Aorta (tissue), 5 donors: Measurements from ENCODE around the gene DCPS. TPM values are rescaled to one million over a fixed set of nuclear protein-coding genes. Genes with fewer than 3 reads are reported as not detected.
"Not testable (repeated sequence)": the region's sequence is repeated elsewhere in the genome, so short reads cannot be mapped to it uniquely, and the experiment has no call there.

Experiments used
- ATAC-seq: fragments of 200-7000 bp; cut with Tn5 transposase; one replicate; pipeline ENCODE4 v1.9.1; 2022; ENCODE audit warnings: moderate library complexity; ENCODE audit not compliant: low FRiP score
- DNase-seq, 2 donors: peaks; one replicate each; pipeline ENCODE4 v3.0.0-alpha.2; 2020
- H3K27ac ChIP-seq, 2 donors: one replicate each; pipeline ENCODE4 v1.5.1; 2013; ENCODE audit warnings: low read length in 2 of 2, mild to moderate bottlenecking in 2 of 2, moderate library complexity in 2 of 2, control low read depth in 1 of 2, inconsistent platforms in 1 of 2, low read depth in 1 of 2
- H3K27me3 ChIP-seq, 2 donors: one replicate each; pipeline ENCODE4 v1.6.1; 2013; ENCODE audit warnings: control low read depth in 1 of 2, low read length in 1 of 2, mild to moderate bottlenecking in 1 of 2, moderate library complexity in 1 of 2; ENCODE audit not compliant: insufficient read depth in 2 of 2, control insufficient read depth in 1 of 2
- H3K36me3 ChIP-seq, 2 donors: one replicate each; pipeline ENCODE4 v1.6.1; 2013; ENCODE audit warnings: control low read depth in 1 of 2, low read length in 1 of 2, mild to moderate bottlenecking in 1 of 2; ENCODE audit not compliant: insufficient read depth in 2 of 2, control insufficient read depth in 1 of 2
- H3K4me1 ChIP-seq, 2 donors: one replicate each; pipeline ENCODE4 v1.6.1; 2013; ENCODE audit warnings: low read length in 2 of 2, control low read depth in 1 of 2, mild to moderate bottlenecking in 1 of 2, moderate library complexity in 1 of 2; ENCODE audit not compliant: insufficient read depth in 2 of 2, control insufficient read depth in 1 of 2
- H3K4me3 ChIP-seq, 2 donors: one replicate each; pipeline ENCODE4 v1.5.1; 2013; ENCODE audit warnings: low read length in 2 of 2, control low read depth in 1 of 2, mild to moderate bottlenecking in 1 of 2
- H3K9me3 ChIP-seq: one replicate; pipeline ENCODE4 v1.6.1; 2013; ENCODE audit warnings: mild to moderate bottlenecking, low read length; ENCODE audit not compliant: control insufficient read depth
- WGBS, 2 donors: extraction: QIAGEN DNeasy Blood & Tissue Kit; methylation state at CpG; one replicate each; pipeline ENCODE4 v1.1.7; 2013; 5-methylcytosine and 5-hydroxymethylcytosine counted together
- intact Hi-C, 2 donors: fragments of 100-400 bp; cut with DNase I; formaldehyde crosslinking; loops; one replicate each; pipeline versions ENCODE4 v1.14.2 to v1.15.0; 2022
- polyA plus RNA-seq, 2 donors: library from polyadenylated mRNA; stranded (reverse); fragments of 200-250 nt; gene quantifications; one replicate each; pipeline ENCODE4 v1.2.3, GENCODE V29; 2013
- total RNA-seq, 2 donors: library from RNA; stranded (reverse); fragmentation: NEBNext Ultra II Directional; extraction: Animal tissue kit (Norgen Biotek cat#: 25700); gene quantifications; one replicate each; pipeline ENCODE4 v1.2.1, GENCODE V29; 2021
- donor health status: healthy with polysubstance abuse.
- donor health status: Bipolar disorder and iron deficiency.
- donor health status: DM: no; HTN: no; CAD: no.
- donor health status: DM: no; HTN: no; CAD: no.
- donor health status: DM: yes; HTN: yes; CAD: no.

The DCPS gene
- total and polyA plus RNA-seq, 4 donors = 7.9 to 9.9 (median 9.3) TPM

DNA sequence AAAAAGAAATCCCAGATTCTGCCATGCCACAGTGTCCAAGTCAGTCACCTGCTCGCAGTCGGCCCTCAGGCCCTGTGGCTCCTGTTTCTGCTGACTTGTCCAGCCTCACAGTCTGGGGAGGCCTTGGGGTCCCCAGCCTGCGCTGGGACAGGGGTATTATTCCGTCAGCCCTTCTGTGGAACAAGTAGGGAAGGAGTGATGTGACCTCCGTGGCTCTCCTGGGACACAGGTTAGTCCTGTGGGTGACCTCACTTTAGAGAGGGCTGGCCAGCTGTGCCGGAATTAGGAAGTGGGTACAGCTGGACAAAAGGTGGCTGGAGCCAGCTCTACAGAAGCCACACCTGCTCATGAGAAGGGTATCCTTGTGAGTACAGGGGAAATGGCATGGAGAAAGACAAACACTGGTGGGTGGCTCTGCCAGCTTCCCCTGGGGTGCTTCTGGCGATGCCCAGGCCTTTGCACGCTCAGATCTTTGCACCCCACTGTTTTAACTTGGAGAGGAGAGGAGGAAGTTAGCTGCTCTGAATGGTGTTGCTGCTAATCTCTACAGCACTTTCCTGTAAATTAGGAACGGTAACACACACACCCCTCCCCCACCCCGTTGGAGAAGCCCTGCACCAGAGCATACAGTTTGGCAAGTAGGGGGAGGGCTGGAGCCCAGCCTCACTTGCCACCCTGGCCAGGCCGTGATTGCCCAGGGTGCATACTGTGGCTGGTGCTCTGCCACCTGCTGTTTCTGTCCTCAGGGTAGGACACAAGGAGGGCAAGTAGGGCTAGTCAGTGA is 64.7 kb downstream of the DCPS start:
- H3K4me3 ChIP-seq, H3K36me3 ChIP-seq, H3K9me3 ChIP-seq, H3K27ac ChIP-seq, ATAC-seq, H3K27me3 ChIP-seq, H3K4me1 ChIP-seq, intact Hi-C loops: not testable (repeated sequence)
- 67 to 74% methylated on average over 10 to 11 of the region's 11 CpGs for WGBS, 2 donors
- peak; percentile 39 to 52 for DNase-seq

DNA sequence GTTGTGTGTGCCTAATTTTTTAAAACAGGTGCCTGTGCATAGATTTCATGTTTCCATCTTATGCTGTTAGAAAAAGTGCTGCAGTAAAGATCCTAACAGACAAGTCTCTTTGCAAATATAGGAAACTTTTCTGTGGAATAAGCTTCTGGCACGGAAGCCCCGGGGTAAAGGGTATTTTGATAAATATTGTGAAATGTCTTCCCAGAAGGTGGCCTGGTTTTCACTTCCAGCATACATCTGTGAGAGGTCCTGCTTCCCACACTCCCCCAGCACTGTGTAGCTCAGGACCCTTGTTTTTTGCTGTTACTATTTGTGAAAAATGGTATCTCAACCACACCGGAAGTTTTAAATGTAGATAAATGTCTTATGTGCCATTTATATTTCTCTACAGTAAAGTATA is 66.2 kb downstream of the DCPS start:
- DNase-seq (no peak), ATAC-seq (no peak)
- no peaks in the 10 kb centered on the region for H3K27me3 ChIP-seq
- H3K4me3 ChIP-seq = no peak overlapping the region
- intact Hi-C loops = no loop called here
- no peak overlapping the region for H3K27ac ChIP-seq
- no peaks in the 10 kb centered on the region for H3K36me3 ChIP-seq
- no peaks in the 10 kb centered on the region for H3K4me1 ChIP-seq
- WGBS, 2 donors = 68 to 70% methylated on average over 3 of the region's 3 CpGs
- H3K9me3 ChIP-seq = no peaks in the 10 kb centered on the region

DNA sequence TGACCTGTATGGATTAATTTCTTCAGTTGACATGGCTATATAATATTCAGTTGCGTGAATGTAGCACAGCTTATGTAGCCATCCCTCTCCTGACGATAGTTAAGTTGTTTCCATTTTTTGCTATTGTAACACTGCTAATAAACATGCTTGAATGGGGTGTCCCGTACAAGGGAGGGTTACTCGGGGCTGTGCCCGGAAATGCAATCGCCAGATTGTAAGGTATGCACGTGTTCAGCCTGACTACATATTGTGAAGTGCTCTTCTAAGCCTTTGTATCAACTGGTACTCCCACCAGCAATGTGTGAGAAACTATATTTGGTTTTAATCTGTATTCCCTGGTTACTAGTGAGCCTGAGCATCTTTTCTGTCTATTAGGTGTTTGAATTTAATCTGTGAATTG is 67.7 kb downstream of the DCPS start:
- no peak for DNase-seq

DNA sequence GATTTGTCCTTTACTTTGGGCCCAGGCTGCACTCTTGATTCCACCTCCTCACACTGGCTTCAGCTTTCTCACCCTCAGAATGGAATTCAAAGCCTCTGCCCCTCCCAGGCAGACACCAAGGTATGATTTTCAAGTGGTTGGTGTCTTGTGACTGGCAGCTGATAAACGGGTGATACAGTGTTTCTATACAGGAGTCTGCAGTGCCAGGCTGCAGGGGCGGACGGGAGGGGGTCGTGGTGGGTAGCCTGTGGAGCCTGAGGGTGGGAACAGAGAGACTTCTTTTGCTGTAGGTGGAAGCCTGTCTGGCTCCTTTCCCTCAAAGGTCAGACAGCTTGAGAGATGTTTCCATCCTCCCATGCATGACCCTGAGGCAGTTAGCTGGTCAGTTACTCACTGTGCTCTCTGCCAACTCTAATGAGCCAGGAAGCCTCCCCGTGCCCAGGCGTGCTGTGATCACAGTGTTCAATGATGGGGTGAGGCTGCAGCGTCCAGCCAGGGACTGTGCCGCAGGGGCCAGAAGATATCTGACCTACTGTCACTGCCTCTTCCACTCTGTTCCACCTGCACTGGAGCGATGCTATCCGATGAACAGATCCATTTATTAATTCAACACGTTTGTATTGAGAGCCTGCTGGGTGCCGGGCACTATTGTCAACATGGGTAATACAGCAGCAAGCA is 69.7 kb downstream of the DCPS start:
- H3K4me3 ChIP-seq, intact Hi-C loops, H3K27ac ChIP-seq, H3K36me3 ChIP-seq, H3K27me3 ChIP-seq, H3K9me3 ChIP-seq, H3K4me1 ChIP-seq: not testable (repeated sequence)
- DNase-seq = peak; percentile 21 to 43
- WGBS, 2 donors = 61 to 67% methylated on average over 11 to 12 of the region's 12 CpGs
- peak; percentile 5 for ATAC-seq

More for the DNA sequence above, 67.7 kb downstream of the DCPS start:
- intact Hi-C loops = no loop called here
- no peaks in the 10 kb centered on the region for H3K9me3 ChIP-seq
- H3K27ac ChIP-seq = no peak overlapping the region
- no peaks in the 10 kb centered on the region for H3K27me3 ChIP-seq
- H3K4me1 ChIP-seq = no peaks in the 10 kb centered on the region
- H3K4me3 ChIP-seq = no peak overlapping the region
- WGBS, 2 donors = 95% methylated on average over 7 of the region's 7 CpGs
- no peaks in the 10 kb centered on the region for H3K36me3 ChIP-seq
- no peak for ATAC-seq

DNA sequence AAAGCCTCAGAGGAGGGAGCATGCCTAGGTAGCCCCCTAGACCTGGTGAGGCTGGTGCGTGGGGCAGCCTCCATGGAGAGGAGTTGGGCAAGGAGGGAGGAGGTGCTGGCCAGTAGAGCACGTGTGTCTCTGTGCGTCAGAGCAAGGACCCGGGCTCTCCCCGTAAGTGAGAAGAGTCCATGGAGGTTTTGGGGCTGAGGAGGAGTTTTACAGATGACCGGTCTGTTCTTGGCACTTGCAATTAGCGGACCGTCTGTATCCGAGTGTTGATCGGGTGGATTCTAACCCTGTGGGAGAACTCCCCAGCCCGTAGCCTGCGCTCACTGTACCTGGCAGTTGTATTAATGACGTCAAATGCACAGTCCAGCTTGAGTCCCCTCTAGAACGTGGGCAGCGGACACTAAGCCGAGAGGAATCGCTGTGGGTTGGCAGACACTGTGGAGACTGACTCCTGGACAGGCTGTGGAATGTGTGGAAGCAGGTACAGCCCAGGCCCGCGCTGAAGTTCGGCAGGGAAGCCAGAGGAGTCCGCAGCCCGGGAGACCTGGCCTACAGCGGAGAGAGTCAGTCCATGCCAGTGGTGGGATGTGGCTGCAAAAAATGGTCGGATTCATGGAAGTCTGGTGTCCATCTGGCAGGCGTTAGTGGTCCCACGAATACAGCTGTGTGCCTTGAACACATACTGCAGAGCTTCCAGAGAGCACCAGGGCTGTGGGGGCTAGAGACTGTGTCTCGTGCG is 70.9 kb downstream of the DCPS start:
- 88 to 93% methylated on average over 20 to 22 of the region's 28 CpGs for WGBS, 2 donors

DNA sequence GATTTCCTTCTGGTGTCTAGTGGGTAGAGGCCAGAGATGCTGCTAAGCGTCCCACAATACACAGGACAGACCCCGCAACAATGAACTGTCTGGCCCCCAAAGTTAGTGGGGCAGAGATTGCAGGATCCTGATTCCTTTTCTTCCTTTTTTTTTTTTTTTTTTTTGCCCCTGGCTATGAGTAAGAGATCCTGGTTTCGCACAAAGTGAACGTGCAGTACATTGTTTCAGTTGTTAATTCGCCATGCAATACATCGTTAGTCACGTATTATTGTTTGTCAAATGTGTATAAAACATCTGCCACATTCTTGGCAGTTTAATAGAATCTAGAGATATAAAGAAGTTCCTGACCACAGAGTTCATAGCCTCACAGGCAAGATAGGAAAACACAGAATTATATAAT is 71.9 kb downstream of the DCPS start:
- WGBS, 2 donors = 79 to 84% methylated on average over 7 of the region's 7 CpGs
- no peak overlapping the region for H3K27ac ChIP-seq
- H3K36me3 ChIP-seq = no peaks in the 10 kb centered on the region
- no peaks in the 10 kb centered on the region for H3K27me3 ChIP-seq
- intact Hi-C loops = no loop called here
- H3K9me3 ChIP-seq = no peaks in the 10 kb centered on the region
- no peaks in the 10 kb centered on the region for H3K4me1 ChIP-seq
- no peak overlapping the region for H3K4me3 ChIP-seq
- ATAC-seq (no peak), DNase-seq (no peak)

More for the DNA sequence above, 70.9 kb downstream of the DCPS start:
- ATAC-seq (peak; percentile 53), DNase-seq (peak; percentile 34 to 63)
- H3K9me3 ChIP-seq, H3K27me3 ChIP-seq, H3K4me3 ChIP-seq, intact Hi-C loops, H3K36me3 ChIP-seq, H3K27ac ChIP-seq, H3K4me1 ChIP-seq: not testable (repeated sequence)

DNA sequence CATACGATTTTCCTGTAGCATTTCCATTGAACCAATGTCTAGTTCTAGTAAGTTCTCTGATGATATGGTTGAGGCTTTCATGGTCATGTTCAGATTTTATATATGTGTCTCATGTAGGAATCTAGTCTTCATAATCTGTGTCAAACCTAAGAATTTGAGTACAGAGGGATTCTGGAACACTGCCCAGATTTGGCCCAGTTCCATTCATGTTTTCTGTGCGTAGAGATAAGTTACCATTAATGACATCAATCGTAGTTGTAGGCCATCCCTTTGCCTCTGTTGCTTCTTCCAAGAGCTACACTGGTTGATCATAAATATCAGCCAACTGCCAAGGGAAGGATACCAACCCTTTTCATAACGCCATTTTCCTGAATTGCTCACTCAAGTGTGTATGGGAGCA is 74.9 kb downstream of the DCPS start:
- ATAC-seq = no peak
- H3K27ac ChIP-seq = no peak overlapping the region
- H3K4me1 ChIP-seq = no peaks in the 10 kb centered on the region
- peak in 1 of 2 donors; percentile 9 for DNase-seq
- H3K9me3 ChIP-seq = no peaks in the 10 kb centered on the region
- 42 to 45% methylated on average over 4 of the region's 4 CpGs for WGBS, 2 donors
- intact Hi-C loops = no loop called here
- H3K36me3 ChIP-seq = no peaks in the 10 kb centered on the region
- no peaks in the 10 kb centered on the region for H3K27me3 ChIP-seq
- no peak overlapping the region for H3K4me3 ChIP-seq

DNA sequence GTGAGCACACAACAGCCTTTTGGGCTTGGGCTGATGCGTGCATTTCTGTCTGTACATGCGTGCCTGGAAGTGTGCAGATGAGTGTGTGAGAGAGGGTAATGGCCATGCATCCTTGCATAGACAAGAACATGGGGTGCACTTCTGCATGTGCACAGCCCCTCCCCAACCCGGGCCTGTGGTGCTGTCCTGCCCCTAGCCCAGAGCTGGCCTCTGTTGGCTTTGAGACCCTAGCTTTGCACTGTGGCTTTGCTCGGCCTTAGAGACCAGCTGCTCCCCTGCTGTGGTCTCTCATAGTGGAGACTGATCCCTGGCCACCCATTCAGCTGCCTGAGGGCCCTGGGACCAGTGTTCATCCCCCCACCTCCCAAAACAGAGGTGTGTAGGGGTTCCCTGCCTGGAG is 77.0 kb downstream of the DCPS start:
- Histone ChIP-seq H3K36me3 (no peaks in the 10 kb centered on the region), H3K27ac (no peak overlapping the region), H3K4me3 (no peak overlapping the region), H3K9me3 (no peaks in the 10 kb centered on the region), H3K27me3 (no peaks in the 10 kb centered on the region), H3K4me1 (no peaks in the 10 kb centered on the region)
- intact Hi-C loops = no loop called here
- no peak for ATAC-seq
- DNase-seq = peak in 1 of 2 donors; percentile 60
- WGBS, 2 donors = 86 to 92% methylated on average over 4 of the region's 4 CpGs
